PFSK-1 (cell line): ENCODE measurements around the gene DUSP15.

ENCODE experiments used
- FOXP2 ChIP-seq: optimal IDR thresholded peaks from 2 replicates; pipeline ENCODE3; 2011; ENCODE audit warnings: borderline replicate concordance, control low read depth, inconsistent platforms; ENCODE audit not compliant: insufficient read depth; ENCODE audit errors: extremely low read length, extremely low read depth
- POLR2AphosphoS5 ChIP-seq: IDR thresholded peaks from 2 replicates; pipeline ENCODE4 v1.6.1; 2012; ENCODE audit warnings: low read depth, mild to moderate bottlenecking, control low read depth, low read length, moderate library complexity
- REST ChIP-seq, 2 experiments: IDR thresholded peaks; 2 replicates each; pipeline versions ENCODE4 v1.6.1 to v1.8.0; 2011 to 2012; ENCODE audit warnings: low read depth in 2 of 2, low read length in 2 of 2, control low read depth in 1 of 2, inconsistent platforms in 1 of 2, mild to moderate bottlenecking in 1 of 2, moderate library complexity in 1 of 2; ENCODE audit not compliant: insufficient read depth in 1 of 2
- SIN3A ChIP-seq: IDR thresholded peaks from 2 replicates; pipeline ENCODE4 v1.6.1; 2012; ENCODE audit warnings: mild to moderate bottlenecking, low read length, moderate library complexity, borderline replicate concordance; ENCODE audit not compliant: insufficient read depth
- TAF1 ChIP-seq: IDR thresholded peaks from 2 replicates; pipeline ENCODE4 v1.6.1; 2012; ENCODE audit warnings: low read length, control low read depth, borderline replicate concordance; ENCODE audit not compliant: insufficient read depth

DUSP15 gene

GRCh38 chr20:31857861-31858759 lies 12.2 kb downstream of the DUSP15 start:
- TF ChIP-seq REST (IDR thresholded peaks at IDR 0.05; ENCODE audit: insufficient read depth in 1 of 2, low read depth in 2 of 2, low read length in 2 of 2) (no peak), POLR2AphosphoS5 (no peak), TAF1 (no peak), SIN3A (no peak), FOXP2 (no peak)

- no peak for TF ChIP-seq TAF1
These were observed 13.8 kb downstream of the DUSP15 start for GRCh38 chr20:31856516-31856915.

GRCh38 chr20:31853481-31853880 lies 16.8 kb downstream of the DUSP15 start:
- TF ChIP-seq FOXP2, result no peak
- TF ChIP-seq TAF1, result no peak
- no peak for TF ChIP-seq SIN3A
- no peak for TF ChIP-seq REST (IDR thresholded peaks at IDR 0.05; ENCODE audit: insufficient read depth in 1 of 2, low read depth in 2 of 2, low read length in 2 of 2)
- no peak for TF ChIP-seq POLR2AphosphoS5

GRCh38 chr20:31851240-31851955 lies 18.9 kb downstream of the DUSP15 start:
- TF ChIP-seq TAF1 (no peak), POLR2AphosphoS5 (no peak), FOXP2 (no peak), REST (IDR thresholded peaks at IDR 0.05; ENCODE audit: insufficient read depth in 1 of 2, low read depth in 2 of 2, low read length in 2 of 2) (no peak), SIN3A (no peak)

- TF ChIP-seq POLR2AphosphoS5, result no peak
- no peak for TF ChIP-seq FOXP2
- TF ChIP-seq SIN3A, result no peak
- TF ChIP-seq TAF1, result no peak
- TF ChIP-seq REST (IDR thresholded peaks at IDR 0.05; ENCODE audit: insufficient read depth in 1 of 2, low read depth in 2 of 2, low read length in 2 of 2), result no peak
These were observed 20.9 kb downstream of the DUSP15 start for GRCh38 chr20:31849306-31849930.
